Testis (tissue), 2 donors: ENCODE data around the gene RUNDC1.

Source experiments
- CTCF ChIP-seq, 3 experiments: fragments of 450-650 bp in 2 of 3; fragments of 200-600 bp in 1 of 3; sonication (generic) in 1 of 3; IDR thresholded peaks; one replicate each; pipeline ENCODE4 v1.5.1; 2016 to 2019; ENCODE audit warnings: antibody characterized with exemption in 3 of 3, mild to moderate bottlenecking in 2 of 3, moderate library complexity in 1 of 3
- POLR2A ChIP-seq: fragments of 450-650 bp; IDR thresholded peaks from one replicate; pipeline ENCODE4 v1.6.1; 2017; ENCODE audit warnings: antibody characterized with exemption, mild to moderate bottlenecking, moderate library complexity

- TF ChIP-seq POLR2A = no peak
- TF ChIP-seq CTCF (IDR thresholded peaks at IDR 0.05) = no peak
Observed at GRCh38 chr17:43020789-43021740, 40.7 kb downstream of the RUNDC1 start.
